ENCODE results near the gene EFNA4.

The EFNA4 gene

DNA sequence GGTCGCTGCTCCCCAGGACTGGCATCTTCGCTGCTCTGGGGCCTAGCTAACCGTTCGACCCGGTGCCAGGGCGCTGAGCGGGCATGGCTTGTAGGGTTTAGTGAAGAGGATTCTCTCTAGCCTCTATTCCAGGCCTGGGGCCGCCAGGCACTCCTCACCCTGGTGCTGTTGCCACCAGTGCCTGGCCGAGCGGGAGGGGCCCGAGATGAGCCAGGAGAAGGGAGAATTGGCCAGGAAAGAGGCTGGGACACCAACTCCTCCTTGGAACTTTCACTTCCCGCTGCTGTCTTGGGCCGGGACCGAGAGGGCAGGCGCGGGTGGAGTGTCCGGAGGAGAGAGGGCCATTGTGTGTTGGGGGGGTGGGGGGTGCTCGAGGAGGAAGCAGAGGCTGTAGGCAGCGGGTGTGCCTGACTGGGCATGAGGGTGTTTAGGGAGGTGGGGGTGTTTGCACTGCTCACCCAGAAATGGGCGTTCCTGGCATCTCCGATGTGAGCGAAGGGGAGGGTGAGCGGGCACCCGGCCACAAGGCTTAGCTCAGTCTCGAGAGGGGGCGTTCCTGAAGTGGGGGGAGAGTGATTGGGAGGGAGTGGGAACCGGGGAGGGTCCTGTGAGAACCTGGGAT lies 11.7 kb upstream of the EFNA4 start:
- no peaks in the 10 kb centered on the region for H3K9me3 ChIP-seq (ENCODE audit: control insufficient read depth, insufficient read depth, low read depth, low read length)
- H3K4me1 ChIP-seq (ENCODE audit: control insufficient read depth, insufficient read depth, low read length), result peaks cover 9% of the 10 kb centered on the region
- ChIA-PET CTCF (interaction anchor here (0.7 to 3.6 kb wide), 9 partner anchors 9 to 116 kb away, joined by 3 to 32 read pairs (median 4); no protein-coding TSS in a partner anchor), POLR2A (interaction anchor here (0.8 to 1.6 kb wide), 6 partner anchors 9 to 96 kb away, joined by 3 to 10 read pairs (median 4); partner anchors contain the start of gene PBXIP1)
- H3K4me3 ChIP-seq (ENCODE audit: low read depth, low read length), result peak overlapping the region; percentile 66
- H3K27ac ChIP-seq (ENCODE audit: extremely low read depth, low read depth, low read length), result peak overlapping the region; percentile 57; the same call in 1 of the 2 replicates
- peaks cover 0 to 31% of the 10 kb centered on the region in 2 experiments; a peak in 1 of 3 replicates for H3K36me3 ChIP-seq (ENCODE audit: control insufficient read depth in 2 of 2, insufficient read depth in 1 of 2, low read length in 2 of 2)
- TF ChIP-seq, protein P1, sequence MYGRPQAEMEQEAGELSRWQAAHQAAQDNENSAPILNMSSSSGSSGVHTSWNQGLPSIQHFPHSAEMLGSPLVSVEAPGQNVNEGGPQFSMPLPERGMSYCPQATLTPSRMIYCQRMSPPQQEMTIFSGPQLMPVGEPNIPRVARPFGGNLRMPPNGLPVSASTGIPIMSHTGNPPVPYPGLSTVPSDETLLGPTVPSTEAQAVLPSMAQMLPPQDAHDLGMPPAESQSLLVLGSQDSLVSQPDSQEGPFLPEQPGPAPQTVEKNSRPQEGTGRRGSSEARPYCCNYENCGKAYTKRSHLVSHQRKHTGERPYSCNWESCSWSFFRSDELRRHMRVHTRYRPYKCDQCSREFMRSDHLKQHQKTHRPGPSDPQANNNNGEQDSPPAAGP (tag by site-specific recombination; IDR thresholded peaks at IDR 0.05), result peak; percentile 66
- TF ChIP-seq ZNF140 (tag by site-specific recombination; IDR thresholded peaks at IDR 0.05), result no peak
- no peak for TF ChIP-seq SETDB1 (IDR thresholded peaks at IDR 0.05; ENCODE audit: insufficient read length, low read length)
- TF ChIP-seq PRDM1 (tag by site-specific recombination; IDR thresholded peaks at IDR 0.05), result peak; percentile 63; the same call in 1 of the 2 replicates
- TF ChIP-seq SP3 (tag by site-specific recombination; IDR thresholded peaks at IDR 0.05), result peak; percentile 73
- peak; percentile 90 for TF ChIP-seq KLF1 (tag by site-specific recombination; IDR thresholded peaks at IDR 0.05)
- peak; percentile 13 for TF ChIP-seq ZNF341 (tag by site-specific recombination; IDR thresholded peaks at IDR 0.05; ENCODE audit: low read depth)
- TF ChIP-seq GLIS2 (tag by site-specific recombination; IDR thresholded peaks at IDR 0.05), result peak; percentile 63
- TF ChIP-seq KLF16 (tag by site-specific recombination; IDR thresholded peaks at IDR 0.05), result peak; percentile 67
- TF ChIP-seq ZBTB8A (tag by site-specific recombination; IDR thresholded peaks at IDR 0.05), result peak; percentile 99
- TF ChIP-seq, protein P2, sequence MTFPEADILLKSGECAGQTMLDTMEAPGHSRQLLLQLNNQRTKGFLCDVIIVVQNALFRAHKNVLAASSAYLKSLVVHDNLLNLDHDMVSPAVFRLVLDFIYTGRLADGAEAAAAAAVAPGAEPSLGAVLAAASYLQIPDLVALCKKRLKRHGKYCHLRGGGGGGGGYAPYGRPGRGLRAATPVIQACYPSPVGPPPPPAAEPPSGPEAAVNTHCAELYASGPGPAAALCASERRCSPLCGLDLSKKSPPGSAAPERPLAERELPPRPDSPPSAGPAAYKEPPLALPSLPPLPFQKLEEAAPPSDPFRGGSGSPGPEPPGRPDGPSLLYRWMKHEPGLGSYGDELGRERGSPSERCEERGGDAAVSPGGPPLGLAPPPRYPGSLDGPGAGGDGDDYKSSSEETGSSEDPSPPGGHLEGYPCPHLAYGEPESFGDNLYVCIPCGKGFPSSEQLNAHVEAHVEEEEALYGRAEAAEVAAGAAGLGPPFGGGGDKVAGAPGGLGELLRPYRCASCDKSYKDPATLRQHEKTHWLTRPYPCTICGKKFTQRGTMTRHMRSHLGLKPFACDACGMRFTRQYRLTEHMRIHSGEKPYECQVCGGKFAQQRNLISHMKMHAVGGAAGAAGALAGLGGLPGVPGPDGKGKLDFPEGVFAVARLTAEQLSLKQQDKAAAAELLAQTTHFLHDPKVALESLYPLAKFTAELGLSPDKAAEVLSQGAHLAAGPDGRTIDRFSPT (tag by site-specific recombination; IDR thresholded peaks at IDR 0.05), result peak; percentile 58; the same call in 1 of the 2 replicates
- TF ChIP-seq, protein P3, sequence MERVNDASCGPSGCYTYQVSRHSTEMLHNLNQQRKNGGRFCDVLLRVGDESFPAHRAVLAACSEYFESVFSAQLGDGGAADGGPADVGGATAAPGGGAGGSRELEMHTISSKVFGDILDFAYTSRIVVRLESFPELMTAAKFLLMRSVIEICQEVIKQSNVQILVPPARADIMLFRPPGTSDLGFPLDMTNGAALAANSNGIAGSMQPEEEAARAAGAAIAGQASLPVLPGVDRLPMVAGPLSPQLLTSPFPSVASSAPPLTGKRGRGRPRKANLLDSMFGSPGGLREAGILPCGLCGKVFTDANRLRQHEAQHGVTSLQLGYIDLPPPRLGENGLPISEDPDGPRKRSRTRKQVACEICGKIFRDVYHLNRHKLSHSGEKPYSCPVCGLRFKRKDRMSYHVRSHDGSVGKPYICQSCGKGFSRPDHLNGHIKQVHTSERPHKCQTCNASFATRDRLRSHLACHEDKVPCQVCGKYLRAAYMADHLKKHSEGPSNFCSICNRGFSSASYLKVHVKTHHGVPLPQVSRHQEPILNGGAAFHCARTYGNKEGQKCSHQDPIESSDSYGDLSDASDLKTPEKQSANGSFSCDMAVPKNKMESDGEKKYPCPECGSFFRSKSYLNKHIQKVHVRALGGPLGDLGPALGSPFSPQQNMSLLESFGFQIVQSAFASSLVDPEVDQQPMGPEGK (tag by site-specific recombination; IDR thresholded peaks at IDR 0.05), result peak; percentile 87
- TF ChIP-seq ZFP37 (tag by site-specific recombination; IDR thresholded peaks at IDR 0.05), result no peak
- no peak for TF ChIP-seq ZNF2 (tag by site-specific recombination; IDR thresholded peaks at IDR 0.05)
- 0 out of 2 replicates have a peak, but pooled peaks have one; percentile 2 for TF ChIP-seq ZNF600 (tag by site-specific recombination; IDR thresholded peaks at IDR 0.05)
- TF ChIP-seq, protein P4, sequence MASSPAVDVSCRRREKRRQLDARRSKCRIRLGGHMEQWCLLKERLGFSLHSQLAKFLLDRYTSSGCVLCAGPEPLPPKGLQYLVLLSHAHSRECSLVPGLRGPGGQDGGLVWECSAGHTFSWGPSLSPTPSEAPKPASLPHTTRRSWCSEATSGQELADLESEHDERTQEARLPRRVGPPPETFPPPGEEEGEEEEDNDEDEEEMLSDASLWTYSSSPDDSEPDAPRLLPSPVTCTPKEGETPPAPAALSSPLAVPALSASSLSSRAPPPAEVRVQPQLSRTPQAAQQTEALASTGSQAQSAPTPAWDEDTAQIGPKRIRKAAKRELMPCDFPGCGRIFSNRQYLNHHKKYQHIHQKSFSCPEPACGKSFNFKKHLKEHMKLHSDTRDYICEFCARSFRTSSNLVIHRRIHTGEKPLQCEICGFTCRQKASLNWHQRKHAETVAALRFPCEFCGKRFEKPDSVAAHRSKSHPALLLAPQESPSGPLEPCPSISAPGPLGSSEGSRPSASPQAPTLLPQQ (tag by site-specific recombination; IDR thresholded peaks at IDR 0.05), result 0 out of 2 replicates have a peak, but pooled peaks have one; percentile 12
- peak; percentile 55; the same call in 1 of the 2 replicates for TF ChIP-seq ZBTB20 (tag by site-specific recombination; IDR thresholded peaks at IDR 0.05)
- TF ChIP-seq ZNF423 (tag by site-specific recombination; IDR thresholded peaks at IDR 0.05), result peak; percentile 32; the same call in 1 of the 2 replicates
- no peak for TF ChIP-seq ZNF174 (tag by site-specific recombination; IDR thresholded peaks at IDR 0.05)
- 0 out of 2 replicates have a peak, but pooled peaks have one; percentile 13 for TF ChIP-seq SP7 (tag by site-specific recombination; IDR thresholded peaks at IDR 0.05)
- TF ChIP-seq KLF9 (tag by site-specific recombination; IDR thresholded peaks at IDR 0.05; ENCODE audit: low read depth), result peak; percentile 80
- peak; percentile 83 for TF ChIP-seq SP2 (tag by site-specific recombination; IDR thresholded peaks at IDR 0.05)
- TF ChIP-seq ZNF19 (tag by site-specific recombination; IDR thresholded peaks at IDR 0.05; ENCODE audit: low read depth), result no peak
- TF ChIP-seq, protein P5, sequence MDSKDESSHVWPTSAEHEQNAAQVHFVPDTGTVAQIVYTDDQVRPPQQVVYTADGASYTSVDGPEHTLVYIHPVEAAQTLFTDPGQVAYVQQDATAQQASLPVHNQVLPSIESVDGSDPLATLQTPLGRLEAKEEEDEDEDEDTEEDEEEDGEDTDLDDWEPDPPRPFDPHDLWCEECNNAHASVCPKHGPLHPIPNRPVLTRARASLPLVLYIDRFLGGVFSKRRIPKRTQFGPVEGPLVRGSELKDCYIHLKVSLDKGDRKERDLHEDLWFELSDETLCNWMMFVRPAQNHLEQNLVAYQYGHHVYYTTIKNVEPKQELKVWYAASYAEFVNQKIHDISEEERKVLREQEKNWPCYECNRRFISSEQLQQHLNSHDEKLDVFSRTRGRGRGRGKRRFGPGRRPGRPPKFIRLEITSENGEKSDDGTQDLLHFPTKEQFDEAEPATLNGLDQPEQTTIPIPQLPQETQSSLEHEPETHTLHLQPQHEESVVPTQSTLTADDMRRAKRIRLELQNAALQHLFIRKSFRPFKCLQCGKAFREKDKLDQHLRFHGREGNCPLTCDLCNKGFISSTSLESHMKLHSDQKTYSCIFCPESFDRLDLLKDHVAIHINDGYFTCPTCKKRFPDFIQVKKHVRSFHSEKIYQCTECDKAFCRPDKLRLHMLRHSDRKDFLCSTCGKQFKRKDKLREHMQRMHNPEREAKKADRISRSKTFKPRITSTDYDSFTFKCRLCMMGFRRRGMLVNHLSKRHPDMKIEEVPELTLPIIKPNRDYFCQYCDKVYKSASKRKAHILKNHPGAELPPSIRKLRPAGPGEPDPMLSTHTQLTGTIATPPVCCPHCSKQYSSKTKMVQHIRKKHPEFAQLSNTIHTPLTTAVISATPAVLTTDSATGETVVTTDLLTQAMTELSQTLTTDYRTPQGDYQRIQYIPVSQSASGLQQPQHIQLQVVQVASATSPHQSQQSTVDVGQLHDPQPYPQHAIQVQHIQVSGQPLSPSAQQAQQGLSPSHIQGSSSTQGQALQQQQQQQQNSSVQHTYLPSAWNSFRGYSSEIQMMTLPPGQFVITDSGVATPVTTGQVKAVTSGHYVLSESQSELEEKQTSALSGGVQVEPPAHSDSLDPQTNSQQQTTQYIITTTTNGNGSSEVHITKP (tag by site-specific recombination; IDR thresholded peaks at IDR 0.05), result peak; percentile 94
- TF ChIP-seq ZFHX2 (tag by site-specific recombination; conservative IDR thresholded peaks at IDR 0.05), result peak; percentile 89
- no peak for TF ChIP-seq ZNF521 (tag by site-specific recombination; IDR thresholded peaks at IDR 0.05)
- TF ChIP-seq, protein P6, sequence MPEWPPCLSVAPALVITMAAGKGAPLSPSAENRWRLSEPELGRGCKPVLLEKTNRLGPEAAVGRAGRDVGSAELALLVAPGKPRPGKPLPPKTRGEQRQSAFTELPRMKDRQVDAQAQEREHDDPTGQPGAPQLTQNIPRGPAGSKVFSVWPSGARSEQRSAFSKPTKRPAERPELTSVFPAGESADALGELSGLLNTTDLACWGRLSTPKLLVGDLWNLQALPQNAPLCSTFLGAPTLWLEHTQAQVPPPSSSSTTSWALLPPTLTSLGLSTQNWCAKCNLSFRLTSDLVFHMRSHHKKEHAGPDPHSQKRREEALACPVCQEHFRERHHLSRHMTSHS (tag by site-specific recombination; IDR thresholded peaks at IDR 0.05), result no peak
